ENCODE data around the gene VAV2.
"Not testable (repeated sequence)": the region's sequence is repeated elsewhere in the genome, so short reads cannot be mapped to it uniquely, and the experiment has no call there.

Gene VAV2

DNA sequence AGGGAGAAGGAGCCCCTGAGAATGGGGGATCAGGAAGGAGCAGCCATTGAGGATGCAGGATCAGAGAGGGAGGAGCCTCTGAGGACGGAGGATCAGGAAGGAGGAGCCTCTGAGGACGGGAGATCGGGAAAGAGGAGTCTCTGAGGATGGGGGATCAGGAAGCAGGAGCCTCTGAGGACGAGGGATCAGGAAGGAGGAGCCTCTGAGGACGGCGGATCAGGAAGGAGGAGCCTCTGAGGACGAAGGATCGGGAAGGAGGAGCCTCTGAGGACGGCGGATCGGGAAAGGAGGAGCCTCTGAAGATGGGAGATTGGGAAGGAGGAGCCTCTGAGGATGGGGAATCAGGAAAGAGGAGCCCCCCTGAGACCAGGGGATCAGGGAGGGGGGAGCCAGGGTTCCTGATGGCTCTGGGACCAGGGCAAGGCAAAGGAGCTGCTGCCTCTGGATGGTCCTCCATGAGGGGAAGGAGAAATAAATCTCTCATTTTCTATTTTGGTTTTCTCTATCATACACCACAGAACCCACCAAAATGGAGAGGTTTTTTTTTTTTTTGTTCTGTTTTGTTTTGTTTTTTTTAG, 231.3 kb downstream of the VAV2 start:
- no peak for DNase-seq

DNA sequence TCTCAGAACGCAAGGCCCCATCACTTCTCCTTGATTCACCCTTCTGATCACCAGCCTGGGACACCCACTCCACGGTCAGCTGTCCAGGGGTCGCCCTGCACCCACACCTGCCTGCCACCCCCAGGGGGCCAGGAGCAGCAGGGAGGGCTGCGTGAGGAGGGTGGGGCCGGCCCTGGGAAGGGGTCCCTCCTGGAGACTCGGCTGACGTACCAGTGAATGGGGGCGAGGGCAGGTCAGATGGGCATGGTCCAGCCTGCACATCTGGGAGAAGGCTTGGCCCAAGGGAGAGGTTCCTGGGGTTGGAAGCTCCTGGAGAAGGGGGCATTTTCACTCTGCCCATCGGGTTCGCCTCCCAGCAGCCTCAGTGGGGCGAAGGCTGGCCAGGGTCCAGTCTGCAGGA, 232.2 kb downstream of the VAV2 start:
- DNase-seq, result no peak

- no peak for DNase-seq
Observed at GRCh38 chr9:133759146-133759900, 232.8 kb downstream of the VAV2 start.

DNA sequence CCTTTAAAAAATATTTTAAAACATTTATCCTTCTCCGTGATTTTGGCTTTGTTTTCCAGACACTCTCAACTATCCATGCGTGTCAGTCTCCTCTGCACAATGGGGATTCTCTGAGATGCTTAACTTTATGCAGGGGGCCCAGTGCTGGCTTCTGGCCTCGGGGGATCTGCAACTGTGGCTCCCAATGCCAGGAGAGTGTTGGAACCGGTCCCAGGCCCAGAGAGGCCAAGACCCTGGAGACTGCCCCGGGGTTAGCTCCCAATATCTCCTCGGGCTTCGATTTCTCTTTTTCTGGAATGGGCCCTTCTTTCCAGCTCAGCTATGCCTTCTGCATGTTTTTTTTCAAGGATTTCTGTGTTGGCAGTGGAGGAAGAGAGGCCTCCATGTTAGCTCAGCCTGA, 233.9 kb downstream of the VAV2 start:
- DNase-seq, result no peak

DNA sequence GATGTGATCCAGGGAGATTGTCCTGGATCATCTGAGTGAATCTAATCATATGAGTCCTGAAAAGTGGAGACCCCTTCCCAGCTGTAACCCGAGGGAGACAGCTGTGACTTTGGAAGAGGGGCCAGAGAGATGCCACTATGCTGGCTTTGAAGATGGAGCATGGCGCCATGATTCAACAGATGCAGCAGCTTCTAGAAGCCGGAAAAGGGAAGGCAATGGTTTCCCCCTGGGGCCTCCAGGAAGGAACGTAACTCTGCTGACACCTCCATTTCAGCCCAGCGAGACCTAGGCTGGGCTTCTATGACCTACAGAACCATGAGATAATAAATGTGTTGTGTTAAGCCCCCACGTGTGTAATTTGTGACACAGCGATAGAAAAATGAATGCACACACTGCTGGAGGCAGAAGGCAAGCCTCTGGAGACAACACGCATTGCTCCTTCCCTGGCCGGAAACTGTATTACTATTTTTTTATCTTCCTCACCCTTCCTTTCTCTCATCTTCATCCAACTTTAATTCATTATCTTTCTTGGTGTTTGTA, 237.4 kb downstream of the VAV2 start:
- DNase-seq, result no peak

- no peak for DNase-seq
Observed at GRCh38 chr9:133754187-133754586, 237.9 kb downstream of the VAV2 start.

DNA sequence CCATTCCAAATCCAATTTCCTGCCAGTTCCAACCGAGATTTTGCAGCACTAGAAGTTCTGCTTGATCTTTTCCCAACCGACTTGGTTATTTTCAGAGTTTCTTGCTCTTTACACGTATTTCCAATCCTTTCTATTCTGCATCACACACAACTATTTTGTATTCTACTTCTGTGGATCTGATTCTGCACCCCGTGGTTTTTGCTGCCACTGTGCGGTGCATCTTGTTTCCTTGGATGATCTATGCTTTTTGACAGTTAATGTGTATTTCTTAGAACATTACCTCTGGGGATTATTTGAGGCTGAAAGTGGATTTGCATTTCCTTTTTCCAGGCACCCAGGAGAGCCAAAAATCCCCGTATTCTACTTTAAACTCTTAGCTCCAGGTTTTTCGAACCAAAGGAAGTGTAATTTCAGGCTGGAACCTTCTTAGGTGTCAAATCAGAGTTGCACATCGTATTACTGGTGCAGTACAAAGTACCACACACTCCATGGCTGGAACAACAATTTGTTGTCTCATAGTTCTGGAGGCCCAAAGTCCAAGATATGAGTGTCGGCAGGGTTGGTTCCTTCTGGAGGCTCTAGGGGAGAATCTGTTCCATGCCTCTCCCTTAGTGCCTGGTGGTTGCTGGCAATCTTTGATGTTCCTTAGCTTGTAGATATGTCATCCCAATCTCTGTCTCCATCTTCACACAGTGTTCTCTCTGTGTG, 239.2 kb downstream of the VAV2 start:
- no peak for DNase-seq

- DNase-seq, result no peak
Observed at GRCh38 chr9:133750982-133751649, 241.0 kb downstream of the VAV2 start.

GRCh38 chr9:133747309-133747708, 244.8 kb downstream of the VAV2 start:
- DNase-seq, result no peak

DNA sequence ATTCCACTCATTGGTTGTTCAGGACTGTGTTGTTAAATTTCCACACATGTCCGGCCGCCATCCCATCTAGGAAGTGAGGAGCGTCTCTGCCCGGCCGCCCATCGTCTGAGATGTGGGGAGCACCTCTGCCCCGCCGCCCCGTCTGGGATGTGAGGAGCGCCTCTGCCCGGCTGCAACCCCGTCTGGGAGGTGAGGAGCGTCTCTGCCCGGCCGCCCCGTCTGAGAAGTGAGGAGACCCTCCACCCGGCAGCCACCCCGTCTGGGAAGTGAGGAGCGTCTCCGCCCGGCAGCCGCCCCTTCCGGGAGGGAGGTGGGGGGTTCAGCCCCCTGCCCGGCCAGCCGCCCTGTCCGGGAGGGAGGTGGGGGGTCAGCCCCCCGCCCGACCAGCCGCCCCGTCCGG, 247.6 kb downstream of the VAV2 start:
- not testable (repeated sequence) for DNase-seq

GRCh38 chr9:133742849-133743444, 249.2 kb downstream of the VAV2 start:
- DNase-seq, result peak; percentile 63

- DNase-seq, result no peak
Observed at GRCh38 chr9:133742251-133742650, 249.9 kb downstream of the VAV2 start.

DNA sequence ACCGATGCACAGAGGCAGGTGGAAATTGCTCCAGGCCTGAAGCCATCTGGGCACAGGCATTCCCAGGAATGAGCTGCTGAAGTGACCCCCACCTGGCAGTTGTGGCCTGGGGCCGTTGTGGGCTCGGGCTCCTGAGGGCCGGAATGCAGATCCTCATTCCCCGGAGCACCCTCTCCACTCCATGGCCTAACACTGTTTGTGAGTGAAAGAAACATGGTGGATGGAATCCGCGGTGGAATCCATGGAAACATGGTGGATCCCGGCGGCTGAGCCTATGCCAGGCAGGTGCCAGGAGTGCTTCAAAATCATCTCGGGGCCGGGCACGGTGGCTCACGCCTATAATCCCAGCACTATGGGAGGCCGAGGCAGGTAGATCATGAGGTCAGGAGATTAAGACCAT, 250.4 kb downstream of the VAV2 start:
- DNase-seq, result no peak

DNA sequence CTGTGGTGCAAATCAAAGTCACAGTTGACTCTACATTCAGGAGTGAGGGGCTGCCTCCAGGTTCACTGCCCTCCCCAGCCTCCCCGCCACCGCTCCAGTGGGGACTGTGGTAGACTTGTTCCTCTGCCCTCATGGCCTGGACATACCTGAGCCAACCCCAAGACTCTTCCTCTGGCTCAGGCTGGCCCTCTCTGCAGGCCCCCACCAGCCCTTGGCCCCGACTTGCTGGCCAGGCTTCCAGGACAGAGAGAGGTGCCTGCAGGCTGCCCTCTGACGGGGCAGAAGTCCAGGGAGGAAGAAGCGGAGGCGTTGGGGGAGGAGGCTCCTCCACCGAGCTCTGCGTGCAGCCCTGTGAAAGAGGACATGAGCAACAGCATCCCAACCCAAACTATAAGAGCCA, 251.2 kb downstream of the VAV2 start:
- DNase-seq, result no peak

GRCh38 chr9:133739408-133740280, 252.5 kb downstream of the VAV2 start:
- DNase-seq, result no peak

DNA sequence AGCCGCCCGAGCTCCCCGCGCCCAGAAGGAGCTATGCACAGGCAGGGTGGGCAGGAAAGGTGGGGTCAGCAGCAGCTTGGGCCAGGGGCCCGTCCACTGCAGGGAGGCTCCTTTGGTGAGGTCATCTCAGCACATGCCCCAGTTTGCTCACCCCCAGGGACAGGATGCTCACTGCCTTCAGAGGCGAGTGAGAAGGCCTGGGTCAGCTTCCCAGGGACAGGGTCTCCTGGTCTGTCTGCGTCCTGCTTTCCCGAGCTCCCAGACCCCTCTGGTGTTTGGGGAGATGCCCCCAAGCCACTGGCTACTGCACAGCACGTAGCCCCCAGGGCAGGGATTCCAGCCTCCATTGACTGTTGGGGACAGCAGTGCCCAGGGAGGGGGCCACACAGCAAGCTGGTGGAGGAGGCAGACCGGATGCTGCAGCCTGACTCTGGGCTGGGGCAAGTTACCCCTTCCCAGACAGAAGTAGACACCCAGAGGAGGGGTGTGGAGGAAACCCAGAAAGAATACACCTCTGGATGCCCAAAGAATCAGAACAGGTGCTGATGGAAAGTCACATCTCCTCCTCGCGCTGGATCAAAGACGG, 253.4 kb downstream of the VAV2 start:
- DNase-seq, result no peak

DNA sequence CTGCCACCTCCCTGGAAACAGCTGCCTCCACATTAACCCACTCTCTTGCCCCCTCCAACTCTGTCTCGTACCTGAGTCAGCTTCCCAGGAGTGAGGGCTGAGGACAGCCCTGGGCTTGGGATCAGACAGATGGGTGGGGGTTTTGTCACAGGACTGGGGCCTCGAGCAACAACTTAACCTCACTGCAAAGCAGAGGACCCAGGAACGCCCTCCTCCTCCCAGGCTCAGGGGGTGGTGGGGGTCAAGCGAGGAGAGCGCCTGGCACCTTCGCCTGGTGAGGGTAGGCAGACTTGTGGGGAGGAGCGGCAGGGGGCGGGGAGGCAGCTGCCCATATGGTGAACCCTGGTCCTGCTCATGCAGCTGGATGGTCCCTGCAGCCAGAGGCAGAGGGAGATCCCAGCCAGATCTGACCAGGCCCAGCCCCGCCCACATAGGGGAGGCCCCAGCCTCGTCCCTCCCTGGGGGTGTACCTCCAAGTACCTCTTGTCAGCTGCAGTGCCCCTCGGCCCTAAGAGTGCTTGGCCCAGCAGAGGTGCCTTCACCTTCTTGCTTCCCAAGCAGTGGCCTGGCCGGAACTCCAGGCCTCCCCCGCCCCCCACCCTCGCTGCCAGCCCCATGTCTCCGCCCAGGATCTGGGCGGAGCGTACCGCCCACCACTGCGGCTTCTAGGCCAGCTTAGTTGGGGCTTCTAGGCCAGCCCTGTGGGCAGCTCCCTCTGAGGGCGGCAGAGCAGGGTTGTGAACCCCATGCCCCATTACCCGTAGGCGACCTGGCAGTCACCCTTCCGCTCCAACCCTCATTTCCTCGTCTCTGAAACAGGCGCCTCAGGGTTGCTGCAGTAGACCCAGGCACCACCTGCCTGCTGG, 254.1 kb downstream of the VAV2 start, which contains the start of gene SARDH:
Gene SARDH (minus strand): TSS at position 579 of the 866 bp plus-strand sequence. CDS start 4,179 bp downstream, outside the sequence.
- peak; percentile 13 for DNase-seq

DNA sequence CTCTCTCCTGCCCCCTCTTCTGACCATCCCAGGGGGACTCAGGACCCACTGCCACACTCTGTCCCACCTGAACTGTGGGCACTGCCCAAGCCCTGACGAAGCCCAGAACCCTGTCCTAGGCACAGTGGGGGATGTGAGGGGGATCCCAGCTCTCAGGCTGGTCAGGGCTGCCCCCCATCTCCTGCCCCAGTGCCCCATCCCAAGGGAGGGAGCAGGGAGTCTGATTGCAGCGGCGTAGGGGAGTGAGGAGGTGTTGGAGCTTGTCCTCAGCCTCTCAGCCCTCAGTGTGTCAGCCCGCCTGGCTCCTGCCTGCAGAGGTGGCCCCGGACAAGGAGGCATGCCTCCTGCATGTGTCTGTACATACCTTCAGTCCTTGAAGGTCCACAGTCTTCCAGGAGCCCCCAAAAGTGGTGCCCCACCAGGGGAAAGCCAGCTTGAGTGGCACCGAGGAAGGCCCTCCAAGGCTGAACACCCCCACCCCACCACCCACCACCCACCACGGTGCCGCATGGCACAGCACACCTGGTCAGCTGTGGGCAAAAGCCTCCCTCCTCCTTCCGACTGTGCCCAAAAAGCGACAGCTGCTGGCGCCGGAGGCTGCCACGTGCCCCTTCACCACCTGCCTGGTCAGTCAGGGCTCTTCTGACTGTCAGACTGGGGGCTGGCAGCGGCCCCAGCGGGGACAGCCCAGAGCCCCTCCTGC, 254.9 kb downstream of the VAV2 start:
- DNase-seq, result no peak

- DNase-seq, result no peak
Observed at GRCh38 chr9:133735931-133736330, 256.2 kb downstream of the VAV2 start.

- no peak for DNase-seq
Observed at GRCh38 chr9:133735415-133735775, 256.7 kb downstream of the VAV2 start.
